Measurements from ENCODE around the gene ZNF205.

DNA sequence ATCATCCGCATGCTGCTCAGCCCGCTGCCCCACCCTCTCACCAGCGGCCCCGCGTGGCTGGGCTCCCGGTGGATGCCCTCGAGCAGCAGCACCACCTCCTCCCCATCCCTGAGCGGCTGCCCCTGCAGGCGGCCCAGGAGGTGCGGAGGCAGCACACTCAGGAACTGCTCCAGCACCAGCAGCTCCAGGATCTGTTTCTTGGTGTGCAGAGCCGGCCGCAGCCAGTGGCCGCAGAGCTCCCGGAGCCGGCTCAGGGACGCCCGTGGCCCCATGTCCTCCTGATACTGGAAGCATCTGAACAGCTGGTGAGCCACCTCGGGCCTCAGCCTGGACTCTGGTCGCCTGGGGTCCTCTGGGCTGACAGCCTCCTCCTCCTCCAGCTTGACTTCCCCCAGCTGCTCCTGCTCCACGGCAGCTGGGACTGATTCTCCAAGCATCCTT is 19.9 kb upstream of the ZNF205 start:
- TF ChIP-seq, protein P1, sequence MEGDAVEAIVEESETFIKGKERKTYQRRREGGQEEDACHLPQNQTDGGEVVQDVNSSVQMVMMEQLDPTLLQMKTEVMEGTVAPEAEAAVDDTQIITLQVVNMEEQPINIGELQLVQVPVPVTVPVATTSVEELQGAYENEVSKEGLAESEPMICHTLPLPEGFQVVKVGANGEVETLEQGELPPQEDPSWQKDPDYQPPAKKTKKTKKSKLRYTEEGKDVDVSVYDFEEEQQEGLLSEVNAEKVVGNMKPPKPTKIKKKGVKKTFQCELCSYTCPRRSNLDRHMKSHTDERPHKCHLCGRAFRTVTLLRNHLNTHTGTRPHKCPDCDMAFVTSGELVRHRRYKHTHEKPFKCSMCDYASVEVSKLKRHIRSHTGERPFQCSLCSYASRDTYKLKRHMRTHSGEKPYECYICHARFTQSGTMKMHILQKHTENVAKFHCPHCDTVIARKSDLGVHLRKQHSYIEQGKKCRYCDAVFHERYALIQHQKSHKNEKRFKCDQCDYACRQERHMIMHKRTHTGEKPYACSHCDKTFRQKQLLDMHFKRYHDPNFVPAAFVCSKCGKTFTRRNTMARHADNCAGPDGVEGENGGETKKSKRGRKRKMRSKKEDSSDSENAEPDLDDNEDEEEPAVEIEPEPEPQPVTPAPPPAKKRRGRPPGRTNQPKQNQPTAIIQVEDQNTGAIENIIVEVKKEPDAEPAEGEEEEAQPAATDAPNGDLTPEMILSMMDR (conservative IDR thresholded peaks at IDR 0.05 in 1 of 2, IDR thresholded peaks at IDR 0.05 in 1 of 2; ENCODE audit: low read depth in 1 of 2, low read length in 2 of 2): no peak
- no peak for TF ChIP-seq EZH2 (IDR thresholded peaks at IDR 0.05; ENCODE audit: low read length, missing control alignments)
